A673 (cell line): ENCODE measurements around the gene CLK3. TPM values are rescaled to one million over a fixed set of nuclear protein-coding genes. Genes with fewer than 3 reads are reported as not detected.

ENCODE experiments used
- BruUV-seq: library from RNA; stranded (reverse); fragments of 400-500 nt; replicated peaks from 2 replicates; lab custom pipeline; 2021; lab: Mats Ljungman, UMichigan
- CTCF ChIA-PET: fragments of 300-600 bp; sonication (Branson Sonifier 250); formaldehyde crosslinking; loops from one replicate; lab custom pipeline; 2022; ENCODE audit warnings: antibody characterized with exemption; lab: Charles Lee
- POLR2A ChIA-PET: fragments of 300-600 bp; sonication (Branson Sonifier 250); formaldehyde crosslinking; loops from one replicate; lab custom pipeline; 2022; ENCODE audit warnings: antibody characterized with exemption; ENCODE audit not compliant: low non-redundant PET; lab: Charles Lee
- DNase-seq: peaks from one replicate; pipeline ENCODE4 v3.0.0-alpha.2; 2015; ENCODE audit warnings: low spot score
- H3K27ac ChIP-seq: fragments of 200-600 bp; sonication (generic); 2 replicates; pipeline ENCODE4 v1.5.1; 2016; ENCODE audit warnings: mixed run types, low read depth, mild to moderate bottlenecking, mixed read lengths, antibody characterized with exemption, low read length; ENCODE audit not compliant: poor library complexity, severe bottlenecking
- H3K27me3 ChIP-seq: fragments of 200-600 bp; sonication (generic); replicated peaks from 2 replicates; pipeline ENCODE4 v1.6.1; 2017; ENCODE audit warnings: mixed run types, low read depth, mild to moderate bottlenecking, mixed read lengths, antibody characterized with exemption, low read length; ENCODE audit not compliant: insufficient read depth, poor library complexity
- H3K36me3 ChIP-seq: fragments of 200-600 bp; sonication (generic); 2 replicates; pipeline ENCODE4 v1.6.1; 2016; ENCODE audit warnings: mixed run types, mild to moderate bottlenecking, mixed read lengths, antibody characterized with exemption, low read length; ENCODE audit not compliant: insufficient read depth, poor library complexity, severe bottlenecking
- H3K4me1 ChIP-seq: fragments of 200-600 bp; sonication (generic); 2 replicates; pipeline ENCODE4 v1.6.1; 2017; ENCODE audit warnings: mixed run types, mild to moderate bottlenecking, mixed read lengths, antibody characterized with exemption, low read length; ENCODE audit not compliant: insufficient read depth, poor library complexity, severe bottlenecking
- H3K4me3 ChIP-seq: fragments of 200-600 bp; sonication (generic); 2 replicates; pipeline ENCODE4 v1.5.1; 2016; ENCODE audit warnings: low read depth, mixed run types, mild to moderate bottlenecking, mixed read lengths, low read length; ENCODE audit not compliant: poor library complexity, severe bottlenecking
- H3K9me3 ChIP-seq: fragments of 200-600 bp; sonication (generic); 2 replicates; pipeline ENCODE4 v1.6.1; 2016; ENCODE audit warnings: mixed run types, low read depth, mild to moderate bottlenecking, mixed read lengths, antibody characterized with exemption, low read length; ENCODE audit not compliant: poor library complexity, severe bottlenecking
- EZH2 ChIP-seq: fragments of 200-600 bp; sonication (generic); IDR thresholded peaks from 2 replicates; pipeline ENCODE4 v1.6.1; 2017; ENCODE audit warnings: borderline replicate concordance, low read depth, mild to moderate bottlenecking, mixed read lengths, antibody characterized with exemption, low read length; ENCODE audit not compliant: poor library complexity, severe bottlenecking
- intact Hi-C: fragments of 100-400 bp; cut with micrococcal nuclease; formaldehyde crosslinking; loops from one replicate; pipeline ENCODE4 v1.10.0; 2022; ENCODE audit not compliant: unreplicated experiment
- total RNA-seq: library from RNA; stranded (reverse); gene quantifications from 2 replicates; pipeline ENCODE4 v1.2.3, GENCODE V29; 2021
- TF ChIP-seq, protein P1 (sequence below): fragments of 300-800, 200-600 bp; sonication (generic); conservative IDR thresholded peaks from 2 replicates; pipeline ENCODE4 v1.5.1; 2017; ENCODE audit warnings: low read depth, mild to moderate bottlenecking, antibody characterized with exemption, low read length, moderate library complexity, mixed read lengths

Gene CLK3
- total RNA-seq, 1 experiment from 2014 or later: 66.8 TPM

DNA sequence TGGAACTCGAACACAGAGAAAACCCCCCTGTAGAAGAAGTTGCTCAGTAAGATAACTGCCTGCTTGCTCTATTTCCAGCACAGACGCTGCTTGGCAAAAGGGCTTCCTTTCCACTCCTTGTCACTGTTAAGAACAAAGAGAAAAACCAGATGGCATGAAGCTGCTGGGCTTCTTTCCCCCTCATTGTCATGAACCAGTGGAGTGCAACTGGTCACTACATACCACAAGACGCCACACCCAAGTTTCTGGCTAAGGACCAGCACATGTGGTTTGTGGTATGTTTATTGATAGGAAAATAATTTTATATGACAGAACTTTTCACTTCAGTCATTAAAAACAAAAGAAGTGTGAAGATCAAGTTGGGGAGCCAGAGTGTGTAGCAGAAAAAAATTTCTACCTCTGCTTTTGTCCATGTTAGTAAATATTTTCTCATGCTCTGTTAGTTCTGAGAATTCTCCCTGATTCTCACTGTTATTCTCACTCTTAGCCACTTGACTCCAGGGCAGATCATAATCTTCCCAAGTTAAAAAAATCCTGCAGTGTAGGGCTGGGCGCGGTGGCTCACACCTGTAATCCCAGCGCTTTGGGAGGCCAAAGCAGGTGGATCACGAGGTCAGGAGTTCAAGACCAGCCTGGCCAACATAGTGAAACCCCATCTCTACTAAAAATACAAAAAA is 37.9 kb downstream of the CLK3 start:
- H3K36me3 ChIP-seq: peaks cover 4% of the 10 kb centered on the region
- POLR2A ChIA-PET: no interaction called here
- intact Hi-C loops: no loop called here
- H3K9me3 ChIP-seq: no peaks in the 10 kb centered on the region
- no peak overlapping the region for H3K27ac ChIP-seq
- CTCF ChIA-PET: no interaction called here
- no peaks in the 10 kb centered on the region for H3K27me3 ChIP-seq
- TF ChIP-seq, protein P1, sequence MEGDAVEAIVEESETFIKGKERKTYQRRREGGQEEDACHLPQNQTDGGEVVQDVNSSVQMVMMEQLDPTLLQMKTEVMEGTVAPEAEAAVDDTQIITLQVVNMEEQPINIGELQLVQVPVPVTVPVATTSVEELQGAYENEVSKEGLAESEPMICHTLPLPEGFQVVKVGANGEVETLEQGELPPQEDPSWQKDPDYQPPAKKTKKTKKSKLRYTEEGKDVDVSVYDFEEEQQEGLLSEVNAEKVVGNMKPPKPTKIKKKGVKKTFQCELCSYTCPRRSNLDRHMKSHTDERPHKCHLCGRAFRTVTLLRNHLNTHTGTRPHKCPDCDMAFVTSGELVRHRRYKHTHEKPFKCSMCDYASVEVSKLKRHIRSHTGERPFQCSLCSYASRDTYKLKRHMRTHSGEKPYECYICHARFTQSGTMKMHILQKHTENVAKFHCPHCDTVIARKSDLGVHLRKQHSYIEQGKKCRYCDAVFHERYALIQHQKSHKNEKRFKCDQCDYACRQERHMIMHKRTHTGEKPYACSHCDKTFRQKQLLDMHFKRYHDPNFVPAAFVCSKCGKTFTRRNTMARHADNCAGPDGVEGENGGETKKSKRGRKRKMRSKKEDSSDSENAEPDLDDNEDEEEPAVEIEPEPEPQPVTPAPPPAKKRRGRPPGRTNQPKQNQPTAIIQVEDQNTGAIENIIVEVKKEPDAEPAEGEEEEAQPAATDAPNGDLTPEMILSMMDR: no peak
- no peak for TF ChIP-seq EZH2
- H3K4me3 ChIP-seq: no peak overlapping the region
- no TSS peak for BruUV-seq
- DNase-seq: no peak
- H3K4me1 ChIP-seq: peaks cover 14% of the 10 kb centered on the region

- POLR2A ChIA-PET: no interaction called here
- TF ChIP-seq EZH2: no peak
- TF ChIP-seq, protein P1: no peak
- Histone ChIP-seq H3K4me1 (peaks cover 14% of the 10 kb centered on the region), H3K9me3 (no peaks in the 10 kb centered on the region), H3K4me3 (no peak overlapping the region), H3K36me3 (peaks cover 4% of the 10 kb centered on the region), H3K27ac (peak overlapping the region; percentile 4), H3K27me3 (no peaks in the 10 kb centered on the region)
- BruUV-seq: no TSS peak
- CTCF ChIA-PET: no interaction called here
- intact Hi-C loops: no loop called here
- DNase-seq: peak; percentile 60
Measured at GRCh38 chr15:74655424-74655823, 39.8 kb downstream of the CLK3 start.

GRCh38 chr15:74656935-74657535 is 41.4 kb downstream of the CLK3 start:
- ChIA-PET CTCF (no interaction called here), POLR2A (no interaction called here)
- Histone ChIP-seq H3K27me3 (no peaks in the 10 kb centered on the region), H3K4me1 (peaks cover 14% of the 10 kb centered on the region), H3K4me3 (no peak overlapping the region), H3K27ac (no peak overlapping the region), H3K9me3 (no peaks in the 10 kb centered on the region), H3K36me3 (peaks cover 4% of the 10 kb centered on the region)
- no peak for DNase-seq
- TF ChIP-seq, protein P1: no peak
- intact Hi-C loops: no loop called here
- no TSS peak for BruUV-seq
